GM12891 (cell line): Measurements from ENCODE around the gene TBRG1.

Experiments used
- DNase-seq: peaks from one replicate; pipeline ENCODE4 v3.0.0; 2011; ENCODE audit warnings: low spot score; ENCODE audit not compliant: insufficient read length
- FAIRE-seq: peaks from 2 replicates; lab custom pipeline; 2011; peaks lifted over from hg19 to GRCh38; lab: Jason Lieb, UNC
- PAX5 ChIP-seq: IDR thresholded peaks from 2 replicates; pipeline ENCODE4 v1.6.1; 2011; ENCODE audit warnings: low read length, moderate library complexity, mild to moderate bottlenecking; ENCODE audit not compliant: insufficient read depth, severe bottlenecking
- POLR2A ChIP-seq: IDR thresholded peaks from 2 replicates; pipeline ENCODE4 v1.6.1; 2011; ENCODE audit warnings: low read depth, low read length, control low read depth
- POLR2AphosphoS5 ChIP-seq: IDR thresholded peaks from 2 replicates; pipeline ENCODE4 v1.6.1; 2011; ENCODE audit warnings: low read depth, low read length, control low read depth
- POU2F2 ChIP-seq: IDR thresholded peaks from 2 replicates; pipeline ENCODE4 v1.6.1; 2011; ENCODE audit warnings: low read depth, mild to moderate bottlenecking, control low read depth, low read length, moderate library complexity
- SPI1 ChIP-seq: IDR thresholded peaks from 2 replicates; pipeline ENCODE4 v1.6.1; 2011; ENCODE audit warnings: low read depth, low read length, control low read depth
- TAF1 ChIP-seq: IDR thresholded peaks from 2 replicates; pipeline ENCODE4 v1.6.1; 2011; ENCODE audit warnings: low read depth, low read length, control low read depth

The TBRG1 gene

DNA sequence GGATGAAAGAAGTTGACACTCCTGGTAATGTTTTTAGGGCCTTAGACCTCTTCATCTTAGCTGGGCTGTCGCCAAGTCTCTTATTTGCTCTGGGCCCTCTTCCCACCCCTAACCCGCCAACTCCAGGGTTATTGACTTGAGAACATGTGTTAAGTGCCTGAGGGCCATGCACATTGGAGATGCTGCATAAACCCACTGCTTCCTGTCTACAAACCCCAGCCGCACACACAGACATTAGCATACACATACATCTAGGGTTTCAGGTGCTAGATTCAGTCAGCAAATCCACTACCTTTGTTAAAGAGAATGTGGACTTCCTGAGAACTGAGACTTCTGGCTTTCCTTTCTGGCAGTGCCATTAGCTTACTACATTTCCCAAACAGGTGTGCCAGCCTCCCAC is 10.6 kb upstream of the TBRG1 start:
- FAIRE-seq (peak; percentile 5), DNase-seq (no peak)
- TF ChIP-seq POU2F2 (peak; percentile 73; the same call in 1 of the 2 replicates), POLR2AphosphoS5 (no peak), POLR2A (no peak), TAF1 (no peak), PAX5 (no peak), SPI1 (no peak)

DNA sequence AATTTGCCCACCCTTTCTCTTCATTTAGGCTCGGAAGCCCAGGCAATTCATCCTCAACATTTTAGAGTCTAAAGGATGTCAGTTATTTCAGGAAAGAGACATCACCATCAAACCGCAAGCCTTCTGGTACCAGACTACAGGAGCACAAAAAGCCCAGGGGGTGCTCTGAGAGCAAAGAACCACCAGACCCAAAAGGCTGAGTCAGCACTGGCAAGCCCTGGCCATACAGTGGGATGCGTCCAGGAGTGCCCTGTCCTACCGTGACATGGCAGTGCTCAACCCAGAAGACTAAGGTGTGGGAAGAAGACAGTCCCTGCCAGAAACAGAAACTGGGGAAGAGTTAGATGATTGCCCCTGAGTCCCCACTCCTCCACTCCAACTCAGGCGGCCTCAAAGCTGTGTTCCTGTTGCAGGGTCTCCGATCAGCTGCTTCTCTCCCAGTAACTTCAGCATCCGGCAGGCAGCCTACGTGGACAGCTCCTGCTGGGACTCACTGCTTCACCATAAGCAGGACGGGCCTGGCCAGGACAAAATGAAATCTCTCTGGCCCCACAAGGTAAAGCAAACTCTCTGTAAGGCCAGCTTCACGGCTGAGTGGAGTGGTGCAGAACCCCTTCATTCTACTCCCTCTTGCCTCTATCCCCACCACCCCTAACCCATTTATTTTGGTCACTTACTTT is 10.0 kb upstream of the TBRG1 start:
- TF ChIP-seq POU2F2 (no peak), POLR2AphosphoS5 (no peak), SPI1 (no peak), TAF1 (no peak), PAX5 (no peak)
- DNase-seq (no peak), FAIRE-seq (no peak)

DNA sequence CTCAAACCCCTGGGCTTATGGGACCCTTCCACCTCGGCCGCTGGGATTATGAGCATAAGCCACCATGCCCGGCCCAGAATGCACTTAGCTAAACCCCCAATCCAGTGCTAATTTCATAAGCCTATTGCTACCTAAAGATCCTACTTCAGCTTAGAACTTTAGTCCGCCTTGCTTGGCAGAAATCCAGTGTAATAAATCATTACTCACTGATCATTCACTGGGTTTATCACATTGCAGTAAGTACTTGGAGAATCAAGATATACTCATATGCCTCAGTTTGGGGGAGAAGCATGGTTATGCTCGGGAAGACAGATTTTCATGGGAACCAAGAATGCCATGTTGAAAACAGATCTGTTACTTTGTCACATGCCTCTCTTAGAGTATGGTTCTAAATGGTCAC is 3.8 kb upstream of the TBRG1 start:
- TF ChIP-seq TAF1 (no peak), POLR2AphosphoS5 (no peak), POU2F2 (no peak), PAX5 (no peak), SPI1 (no peak), POLR2A (no peak)
- FAIRE-seq (no peak), DNase-seq (no peak)

DNA sequence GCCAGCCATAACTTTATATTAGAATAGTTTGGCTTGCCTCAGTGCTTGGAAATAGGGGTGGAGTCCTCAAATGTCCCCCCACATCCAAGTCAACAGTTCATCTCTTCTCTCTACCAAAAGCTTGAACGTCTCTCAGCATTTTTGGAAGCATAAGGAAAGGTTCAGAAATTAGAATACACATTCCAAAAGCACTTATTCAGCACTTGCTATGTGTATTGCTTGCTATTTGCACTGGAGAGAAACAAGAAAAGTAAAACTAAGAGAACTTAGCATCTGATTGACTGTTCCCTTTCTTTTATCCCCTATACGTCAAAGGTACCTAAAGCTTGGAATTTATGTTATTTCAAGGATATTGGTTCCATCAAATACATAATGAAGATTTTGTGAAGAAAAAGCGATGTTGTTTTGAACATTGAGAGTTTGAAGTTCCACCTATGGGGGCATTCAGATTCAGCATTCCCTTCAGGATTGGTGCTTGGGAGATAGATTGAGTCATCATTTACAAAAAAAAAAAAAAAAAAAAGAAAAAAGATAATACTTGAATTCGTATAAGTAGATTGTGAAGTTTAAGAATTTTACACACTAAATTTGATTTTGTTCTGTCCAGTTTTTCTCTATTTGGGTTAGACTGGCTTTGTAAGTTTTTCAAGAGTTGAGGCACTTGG is 1.3 kb downstream of the TBRG1 start:
- DNase-seq (no peak), FAIRE-seq (no peak)
- TF ChIP-seq TAF1 (no peak), PAX5 (no peak), SPI1 (no peak), POLR2AphosphoS5 (no peak), POU2F2 (no peak), POLR2A (no peak)

DNA sequence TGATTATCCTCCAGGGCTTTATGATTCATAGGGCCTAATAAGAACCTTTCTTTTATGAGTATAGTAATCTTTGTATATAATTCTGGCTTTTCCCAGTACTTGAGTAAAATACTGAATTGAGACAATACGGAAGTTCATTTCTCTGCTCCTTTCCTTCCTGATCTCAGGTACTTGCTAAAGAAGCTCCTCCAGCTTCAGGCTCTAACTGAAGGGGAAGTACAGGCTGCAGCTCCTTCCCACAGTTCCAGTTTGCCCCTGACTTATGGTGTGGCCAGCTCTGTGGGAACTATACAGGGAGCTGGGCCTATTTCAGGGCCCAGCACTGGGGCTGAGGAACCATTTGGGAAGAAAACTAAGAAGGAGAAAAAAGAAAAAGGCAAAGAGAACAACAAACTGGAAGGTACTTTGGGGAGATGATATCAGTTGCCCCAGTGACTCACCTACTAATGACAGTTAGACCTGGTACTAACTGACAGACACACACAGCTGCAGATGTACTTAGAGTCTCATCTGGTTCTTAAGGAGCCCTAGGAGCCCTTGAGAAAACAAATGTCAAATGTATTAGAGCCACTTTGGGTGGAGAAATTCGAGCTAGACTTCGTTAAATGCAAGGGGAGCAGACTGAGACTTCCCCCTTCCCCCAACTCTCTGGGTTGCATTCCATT is 3.0 kb downstream of the TBRG1 start:
- FAIRE-seq = no peak
- TF ChIP-seq POU2F2 = no peak
- TF ChIP-seq PAX5 = no peak
- TF ChIP-seq POLR2AphosphoS5 = no peak
- no peak for TF ChIP-seq TAF1
- TF ChIP-seq SPI1 = no peak
- no peak for TF ChIP-seq POLR2A

DNA sequence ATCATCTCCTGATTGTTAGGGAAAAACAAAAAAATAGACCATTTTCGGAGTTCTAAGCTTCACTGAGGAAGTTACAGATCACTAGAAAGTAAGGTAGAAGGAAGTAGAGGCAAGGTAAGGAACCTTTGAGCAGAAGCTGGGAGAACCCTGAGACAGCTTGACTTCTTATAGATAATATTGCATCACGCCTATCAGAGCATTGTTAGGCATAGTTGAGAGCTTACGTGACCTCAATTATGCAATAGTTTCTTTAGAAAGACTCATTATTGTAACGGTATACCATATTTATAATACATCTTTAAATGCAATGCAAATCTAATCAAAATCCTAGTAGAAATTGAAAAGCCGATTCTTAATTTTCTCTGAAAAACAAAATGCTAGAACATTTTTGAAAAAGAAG is 4.9 kb downstream of the TBRG1 start:
- DNase-seq (no peak), FAIRE-seq (no peak)
- TF ChIP-seq POU2F2 = no peak
- TF ChIP-seq PAX5 = no peak
- no peak for TF ChIP-seq POLR2A

More for the DNA sequence above, 3.0 kb downstream of the TBRG1 start:
- no peak for DNase-seq

DNA sequence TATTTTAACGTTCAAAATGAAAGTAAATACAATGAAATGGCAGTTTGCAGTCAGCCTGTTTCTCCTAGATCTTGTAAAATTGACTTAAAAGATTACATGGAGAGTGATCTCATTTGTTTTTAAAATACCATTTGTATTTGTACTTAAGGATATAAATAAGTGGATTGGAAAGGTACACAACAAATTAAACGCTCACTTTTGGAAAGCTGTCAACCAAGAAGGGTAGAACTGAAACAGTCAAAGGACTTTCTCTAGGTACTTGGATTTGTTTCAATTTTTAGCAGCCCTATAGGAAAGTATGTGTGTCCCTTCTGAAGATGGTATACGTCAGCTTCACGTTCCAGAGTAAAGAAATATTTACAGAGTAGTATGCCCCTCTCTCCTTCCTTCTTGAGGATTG is 7.3 kb downstream of the TBRG1 start:
- DNase-seq (no peak), FAIRE-seq (no peak)
- TF ChIP-seq POLR2AphosphoS5 (no peak), POLR2A (no peak), PAX5 (no peak), POU2F2 (no peak), TAF1 (no peak), SPI1 (no peak)

DNA sequence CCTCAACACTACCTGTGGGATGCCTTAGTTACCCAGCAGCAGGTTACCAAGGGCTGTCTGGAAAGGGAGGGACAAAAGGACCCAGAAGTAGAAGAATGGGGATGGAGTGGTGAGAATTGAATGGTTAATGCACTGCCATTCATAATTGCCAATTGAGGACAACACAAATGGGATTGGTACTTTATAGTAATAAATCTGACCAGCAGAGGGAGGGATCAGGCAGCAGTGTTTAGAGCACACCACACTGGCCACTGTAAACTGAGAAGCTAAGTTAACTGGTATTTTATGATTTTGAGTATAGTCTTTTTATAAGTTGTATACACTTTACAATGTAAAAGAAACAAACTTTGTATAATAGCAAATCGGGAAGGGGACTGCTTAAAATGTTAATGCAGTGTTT is 10.7 kb downstream of the TBRG1 start:
- FAIRE-seq (no peak), DNase-seq (no peak)
- TF ChIP-seq TAF1 (no peak), PAX5 (no peak), POLR2AphosphoS5 (no peak), SPI1 (no peak), POU2F2 (no peak), POLR2A (no peak)

DNA sequence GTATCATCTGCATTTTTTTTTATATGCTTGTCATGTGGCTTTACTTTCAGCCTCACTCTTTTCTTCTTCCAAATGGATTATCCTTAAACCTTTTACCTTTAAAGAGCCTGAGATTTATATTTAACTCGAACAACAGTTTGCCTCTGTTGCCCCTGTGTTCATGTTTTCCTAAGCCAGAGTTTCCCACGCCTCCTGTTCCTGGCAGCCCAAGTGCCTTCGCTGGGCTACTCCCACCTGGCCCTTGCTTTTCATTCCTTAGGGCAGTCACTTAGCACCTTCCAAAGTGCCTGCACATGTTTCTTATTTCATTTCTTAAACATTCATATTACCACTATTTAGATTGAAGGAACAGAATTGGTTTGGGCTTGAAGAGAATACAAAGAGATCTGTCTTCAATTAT is 13.3 kb downstream of the TBRG1 start:
- TF ChIP-seq POLR2A = no peak
- no peak for TF ChIP-seq TAF1
- TF ChIP-seq PAX5 = no peak
- TF ChIP-seq POLR2AphosphoS5 = no peak
- no peak for TF ChIP-seq POU2F2
- no peak for TF ChIP-seq SPI1
- DNase-seq (no peak), FAIRE-seq (no peak)
